SK-N-SH (cell line): ENCODE data around the gene MCF2L2.

Experiments used
- GATA2 ChIP-seq: sonication (generic); formaldehyde crosslinking; IDR thresholded peaks from 2 replicates; pipeline ENCODE4 v1.5.0; 2020; ENCODE audit warnings: mild to moderate bottlenecking, missing genetic modification reagents
- POLR2AphosphoS5 ChIP-seq: IDR thresholded peaks from 2 replicates; pipeline ENCODE4 v1.6.1; 2012; ENCODE audit warnings: low read depth, low read length
- RFX5 ChIP-seq: IDR thresholded peaks from 2 replicates; pipeline ENCODE4 v1.6.1; 2012; ENCODE audit warnings: mild to moderate bottlenecking, improper control_type of control experiment, low read length
- TF ChIP-seq, protein P1 (sequence below): fragments of 200-600 bp; sonication (generic); IDR thresholded peaks from 2 replicates; pipeline ENCODE4 v1.6.1; 2017; ENCODE audit warnings: antibody characterized with exemption, mild to moderate bottlenecking, moderate library complexity
- TF ChIP-seq, protein P2 (sequence below): IDR thresholded peaks from 2 replicates; pipeline ENCODE4 v1.6.1; 2012; ENCODE audit warnings: mild to moderate bottlenecking, low read depth, low read length, moderate library complexity

DNA sequence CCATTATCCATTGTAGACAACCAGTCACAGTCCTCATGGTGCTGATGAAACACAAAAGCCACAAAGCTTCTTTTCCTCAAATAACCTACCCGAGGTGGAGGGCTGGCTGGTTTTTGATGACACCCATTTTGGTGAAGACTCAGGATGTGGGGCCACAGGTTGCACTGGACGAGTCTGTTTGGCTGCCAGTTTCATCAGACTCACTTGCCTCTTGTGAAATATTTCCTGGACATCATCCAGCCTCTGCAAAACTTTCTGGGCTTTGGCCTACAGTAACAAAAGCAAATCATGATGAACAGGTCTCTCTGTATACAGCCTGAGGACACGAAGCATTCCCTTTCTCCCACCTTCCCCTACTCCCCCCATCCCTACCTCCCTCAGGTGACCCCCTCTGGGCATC, 133.2 kb downstream of the MCF2L2 start:
- TF ChIP-seq GATA2 (no peak), RFX5 (no peak), POLR2AphosphoS5 (no peak)
- TF ChIP-seq, protein P1, sequence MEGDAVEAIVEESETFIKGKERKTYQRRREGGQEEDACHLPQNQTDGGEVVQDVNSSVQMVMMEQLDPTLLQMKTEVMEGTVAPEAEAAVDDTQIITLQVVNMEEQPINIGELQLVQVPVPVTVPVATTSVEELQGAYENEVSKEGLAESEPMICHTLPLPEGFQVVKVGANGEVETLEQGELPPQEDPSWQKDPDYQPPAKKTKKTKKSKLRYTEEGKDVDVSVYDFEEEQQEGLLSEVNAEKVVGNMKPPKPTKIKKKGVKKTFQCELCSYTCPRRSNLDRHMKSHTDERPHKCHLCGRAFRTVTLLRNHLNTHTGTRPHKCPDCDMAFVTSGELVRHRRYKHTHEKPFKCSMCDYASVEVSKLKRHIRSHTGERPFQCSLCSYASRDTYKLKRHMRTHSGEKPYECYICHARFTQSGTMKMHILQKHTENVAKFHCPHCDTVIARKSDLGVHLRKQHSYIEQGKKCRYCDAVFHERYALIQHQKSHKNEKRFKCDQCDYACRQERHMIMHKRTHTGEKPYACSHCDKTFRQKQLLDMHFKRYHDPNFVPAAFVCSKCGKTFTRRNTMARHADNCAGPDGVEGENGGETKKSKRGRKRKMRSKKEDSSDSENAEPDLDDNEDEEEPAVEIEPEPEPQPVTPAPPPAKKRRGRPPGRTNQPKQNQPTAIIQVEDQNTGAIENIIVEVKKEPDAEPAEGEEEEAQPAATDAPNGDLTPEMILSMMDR: no peak
- TF ChIP-seq, protein P2, sequence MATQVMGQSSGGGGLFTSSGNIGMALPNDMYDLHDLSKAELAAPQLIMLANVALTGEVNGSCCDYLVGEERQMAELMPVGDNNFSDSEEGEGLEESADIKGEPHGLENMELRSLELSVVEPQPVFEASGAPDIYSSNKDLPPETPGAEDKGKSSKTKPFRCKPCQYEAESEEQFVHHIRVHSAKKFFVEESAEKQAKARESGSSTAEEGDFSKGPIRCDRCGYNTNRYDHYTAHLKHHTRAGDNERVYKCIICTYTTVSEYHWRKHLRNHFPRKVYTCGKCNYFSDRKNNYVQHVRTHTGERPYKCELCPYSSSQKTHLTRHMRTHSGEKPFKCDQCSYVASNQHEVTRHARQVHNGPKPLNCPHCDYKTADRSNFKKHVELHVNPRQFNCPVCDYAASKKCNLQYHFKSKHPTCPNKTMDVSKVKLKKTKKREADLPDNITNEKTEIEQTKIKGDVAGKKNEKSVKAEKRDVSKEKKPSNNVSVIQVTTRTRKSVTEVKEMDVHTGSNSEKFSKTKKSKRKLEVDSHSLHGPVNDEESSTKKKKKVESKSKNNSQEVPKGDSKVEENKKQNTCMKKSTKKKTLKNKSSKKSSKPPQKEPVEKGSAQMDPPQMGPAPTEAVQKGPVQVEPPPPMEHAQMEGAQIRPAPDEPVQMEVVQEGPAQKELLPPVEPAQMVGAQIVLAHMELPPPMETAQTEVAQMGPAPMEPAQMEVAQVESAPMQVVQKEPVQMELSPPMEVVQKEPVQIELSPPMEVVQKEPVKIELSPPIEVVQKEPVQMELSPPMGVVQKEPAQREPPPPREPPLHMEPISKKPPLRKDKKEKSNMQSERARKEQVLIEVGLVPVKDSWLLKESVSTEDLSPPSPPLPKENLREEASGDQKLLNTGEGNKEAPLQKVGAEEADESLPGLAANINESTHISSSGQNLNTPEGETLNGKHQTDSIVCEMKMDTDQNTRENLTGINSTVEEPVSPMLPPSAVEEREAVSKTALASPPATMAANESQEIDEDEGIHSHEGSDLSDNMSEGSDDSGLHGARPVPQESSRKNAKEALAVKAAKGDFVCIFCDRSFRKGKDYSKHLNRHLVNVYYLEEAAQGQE: no peak
